Measurements from ENCODE around the gene MEAK7. TPM values are rescaled to one million over a fixed set of nuclear protein-coding genes. Genes with fewer than 3 reads are reported as not detected.
A peak's percentile ranks its signal among the peaks of the same experiment; 100 is the strongest.

Gene MEAK7
- total RNA-seq, 4 donors from 2014 or later, result 2.6 to 7.1 (median 5.0) TPM

DNA sequence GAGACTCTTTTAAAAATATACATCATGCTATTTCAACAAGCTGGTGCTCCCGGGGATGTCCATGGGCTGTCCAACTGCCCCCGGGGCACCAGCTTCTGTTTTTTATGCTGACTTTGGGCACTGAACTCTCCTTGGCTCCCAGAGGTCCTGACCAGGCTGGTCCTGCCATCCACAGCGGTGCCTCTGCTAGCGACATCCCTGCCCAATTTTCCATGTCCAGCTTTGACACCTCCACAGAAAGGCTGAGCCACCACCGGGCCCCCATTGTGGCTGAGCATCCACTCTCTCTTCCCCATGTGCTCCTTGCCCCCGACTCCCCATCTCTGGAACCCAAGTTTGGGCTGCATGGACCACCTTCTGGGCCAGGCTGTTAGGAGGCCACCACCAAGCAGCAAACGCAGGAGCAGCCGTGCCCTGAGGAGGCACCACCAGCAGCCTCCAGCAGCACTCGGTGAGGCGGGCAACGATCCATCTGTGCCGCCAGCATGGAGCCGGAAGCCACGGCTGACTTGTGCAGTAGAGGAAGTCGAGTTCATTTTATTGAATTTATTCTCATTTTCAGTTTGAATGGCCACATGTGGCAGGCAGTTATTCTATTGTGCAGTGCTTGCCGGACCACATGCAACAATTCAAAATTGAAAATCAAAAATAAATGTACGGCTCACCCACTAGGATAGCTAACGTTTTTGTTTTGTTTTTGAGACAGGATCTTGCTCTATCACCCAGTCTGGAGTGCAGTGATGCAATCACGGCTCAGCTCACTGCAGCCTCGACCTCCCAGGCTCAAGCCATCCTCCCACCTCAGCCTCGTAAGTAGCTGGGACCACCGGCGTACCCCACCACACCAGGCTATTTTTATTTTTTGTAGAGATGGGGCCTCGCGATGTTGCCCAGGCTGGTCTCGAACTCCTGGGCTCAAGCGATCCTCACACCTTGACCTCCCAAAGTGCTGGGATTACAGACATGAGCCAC lies 2.8 kb upstream of the MEAK7 start:
- DNase-seq, result no peak
- intact Hi-C loops (cut with DNase I; ENCODE audit: low total_unique reads), result no loop called here
- Histone ChIP-seq H3K27me3 (no peaks in the 10 kb centered on the region), H3K4me3 (no peak overlapping the region), H3K9me3 (no peaks in the 10 kb centered on the region), H3K36me3 (no peaks in the 10 kb centered on the region), H3K27ac (no peak overlapping the region), H3K4me1 (peaks cover 17 to 33% of the 10 kb centered on the region in 2 donors)
- in situ Hi-C loops (cut with MboI; ENCODE audit: low sequenced_read_pairs in 4 of 4), result loop anchor here in 2 of 4 donors (25.0 kb wide), 2 partner anchors 455 to 480 kb away; no protein-coding TSS in a partner anchor
- no peak for ATAC-seq
- no peak for TF ChIP-seq POLR2A (IDR thresholded peaks at IDR 0.05)
- TF ChIP-seq, protein P1, sequence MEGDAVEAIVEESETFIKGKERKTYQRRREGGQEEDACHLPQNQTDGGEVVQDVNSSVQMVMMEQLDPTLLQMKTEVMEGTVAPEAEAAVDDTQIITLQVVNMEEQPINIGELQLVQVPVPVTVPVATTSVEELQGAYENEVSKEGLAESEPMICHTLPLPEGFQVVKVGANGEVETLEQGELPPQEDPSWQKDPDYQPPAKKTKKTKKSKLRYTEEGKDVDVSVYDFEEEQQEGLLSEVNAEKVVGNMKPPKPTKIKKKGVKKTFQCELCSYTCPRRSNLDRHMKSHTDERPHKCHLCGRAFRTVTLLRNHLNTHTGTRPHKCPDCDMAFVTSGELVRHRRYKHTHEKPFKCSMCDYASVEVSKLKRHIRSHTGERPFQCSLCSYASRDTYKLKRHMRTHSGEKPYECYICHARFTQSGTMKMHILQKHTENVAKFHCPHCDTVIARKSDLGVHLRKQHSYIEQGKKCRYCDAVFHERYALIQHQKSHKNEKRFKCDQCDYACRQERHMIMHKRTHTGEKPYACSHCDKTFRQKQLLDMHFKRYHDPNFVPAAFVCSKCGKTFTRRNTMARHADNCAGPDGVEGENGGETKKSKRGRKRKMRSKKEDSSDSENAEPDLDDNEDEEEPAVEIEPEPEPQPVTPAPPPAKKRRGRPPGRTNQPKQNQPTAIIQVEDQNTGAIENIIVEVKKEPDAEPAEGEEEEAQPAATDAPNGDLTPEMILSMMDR (IDR thresholded peaks at IDR 0.05 in 4 of 5, conservative IDR thresholded peaks at IDR 0.05 in 1 of 5), result no peak

GRCh38 chr16:84505249-84506187 lies 1.1 kb upstream of the MEAK7 start:
- Histone ChIP-seq H3K4me1 (peaks cover 14 to 27% of the 10 kb centered on the region in 2 donors), H3K27me3 (no peaks in the 10 kb centered on the region), H3K27ac (peak overlapping the region; percentile 89 to 94 (median 92)), H3K36me3 (no peaks in the 10 kb centered on the region), H3K9me3 (no peaks in the 10 kb centered on the region), H3K4me3 (peak overlapping the region; percentile 79 to 95 (median 90))
- no peak for DNase-seq
- in situ Hi-C loops (cut with MboI; ENCODE audit: low sequenced_read_pairs in 4 of 4), result loop anchor here in 2 of 4 donors (25.0 kb wide), 2 partner anchors 457 to 482 kb away; no protein-coding TSS in a partner anchor
- no peak for ATAC-seq
- no peak for TF ChIP-seq POLR2A (IDR thresholded peaks at IDR 0.05)
- TF ChIP-seq, protein P1 (IDR thresholded peaks at IDR 0.05 in 4 of 5, conservative IDR thresholded peaks at IDR 0.05 in 1 of 5), result no peak
- intact Hi-C loops (cut with DNase I; ENCODE audit: low total_unique reads), result loop anchor here (2.0 kb wide), 3 partner anchors 113 to 319 kb away; partner anchors contain the start of genes COTL1 and TAF1C

GRCh38 chr16:84503751-84504395 lies 586 bp downstream of the MEAK7 start:
- Histone ChIP-seq H3K27ac (peak overlapping the region; percentile 89 to 94 (median 92)), H3K36me3 (no peaks in the 10 kb centered on the region), H3K27me3 (no peaks in the 10 kb centered on the region), H3K4me3 (peak overlapping the region; percentile 79 to 95 (median 90)), H3K4me1 (peaks cover 14 to 27% of the 10 kb centered on the region in 2 donors), H3K9me3 (no peaks in the 10 kb centered on the region)
- DNase-seq (peak in 1 of 2 donors; percentile 19), ATAC-seq (peak; percentile 1 to 2)
- TF ChIP-seq POLR2A (IDR thresholded peaks at IDR 0.05), result no peak
- TF ChIP-seq, protein P1 (IDR thresholded peaks at IDR 0.05 in 4 of 5, conservative IDR thresholded peaks at IDR 0.05 in 1 of 5), result no peak
- intact Hi-C loops (cut with DNase I; ENCODE audit: low total_unique reads) (loop anchor here (2.0 to 5.0 kb wide), 4 partner anchors 115 to 552 kb away; partner anchors contain the start of genes COTL1, OSGIN1 and TAF1C), in situ Hi-C loops (cut with MboI; ENCODE audit: low sequenced_read_pairs in 4 of 4) (loop anchor here in 2 of 4 donors (25.0 kb wide), 2 partner anchors 458 to 483 kb away; no protein-coding TSS in a partner anchor)

DNA sequence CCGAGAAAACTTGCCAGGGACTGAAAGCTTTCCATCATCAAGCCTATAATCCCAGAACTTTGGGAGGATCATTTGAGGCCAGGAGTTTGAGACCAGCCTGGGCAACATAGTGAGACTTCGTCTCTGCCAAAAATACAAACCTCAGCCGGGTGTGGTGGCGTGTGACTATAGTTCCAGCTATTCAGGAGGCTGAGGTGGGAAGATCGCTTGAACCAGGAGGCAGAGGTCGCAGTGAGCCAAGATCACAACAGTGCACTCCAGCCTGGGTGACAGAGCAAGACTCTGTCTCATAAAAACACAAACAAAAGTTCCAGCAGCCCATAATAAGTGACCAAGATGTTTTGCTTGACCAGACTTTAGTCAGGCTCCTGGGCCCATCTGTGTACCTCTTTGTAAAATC lies 1.9 kb downstream of the MEAK7 start:
- H3K4me3 ChIP-seq, result no peak overlapping the region
- H3K36me3 ChIP-seq, result peaks cover 0 to 5% of the 10 kb centered on the region in 2 donors
- H3K9me3 ChIP-seq, result no peaks in the 10 kb centered on the region
- H3K4me1 ChIP-seq, result peaks cover 14 to 27% of the 10 kb centered on the region in 2 donors
- intact Hi-C loops (cut with DNase I; ENCODE audit: low total_unique reads) (loop anchor here (5.0 kb wide), 1 partner anchor 550 kb away; the partner anchor contains the start of gene OSGIN1), in situ Hi-C loops (cut with MboI; ENCODE audit: low sequenced_read_pairs in 4 of 4) (loop anchor here in 2 of 4 donors (25.0 kb wide), 2 partner anchors 460 to 485 kb away; no protein-coding TSS in a partner anchor)
- H3K27ac ChIP-seq, result no peak overlapping the region
- DNase-seq (no peak), ATAC-seq (no peak)
- no peak for TF ChIP-seq POLR2A (IDR thresholded peaks at IDR 0.05)
- TF ChIP-seq, protein P1 (IDR thresholded peaks at IDR 0.05 in 4 of 5, conservative IDR thresholded peaks at IDR 0.05 in 1 of 5), result no peak
- no peaks in the 10 kb centered on the region for H3K27me3 ChIP-seq

All from gastrocnemius medialis (tissue), 4 donors.